CD4-positive, alpha-beta memory T cell (primary cell): ENCODE data around the gene ACTR3. TPM values are rescaled to one million over a fixed set of nuclear protein-coding genes. Genes with fewer than 3 reads are reported as not detected.

Experiments used
- CTCF ChIA-PET: fragments of 350-600 bp; sonication (Branson Sonifier 250); formaldehyde crosslinking; loops from one replicate; lab custom pipeline; 2021; ENCODE audit warnings: inconsistent platforms; ENCODE audit not compliant: partially characterized antibody; lab: Charles Lee
- POLR2A ChIA-PET: fragments of 350-600 bp; sonication (Branson Sonifier 250); formaldehyde crosslinking; loops from one replicate; lab custom pipeline; 2021; ENCODE audit not compliant: partially characterized antibody; lab: Charles Lee
- DNase-seq, 5 donors: peaks; one replicate each; pipeline versions ENCODE4 v3.0.0 to v3.0.0-alpha.2; 2020 to 2022; ENCODE audit warnings: mixed read lengths in 1 of 5
- H3K27ac ChIP-seq: one replicate; pipeline ENCODE4 v1.7.0; 2013; ENCODE audit warnings: low read depth, low read length
- H3K27me3 ChIP-seq: 2 replicates; pipeline ENCODE4 v1.7.0; 2013; ENCODE audit warnings: mild to moderate bottlenecking, low read length, moderate library complexity; ENCODE audit not compliant: insufficient read depth
- H3K36me3 ChIP-seq: 2 replicates; pipeline ENCODE4 v1.7.0; 2013; ENCODE audit warnings: mild to moderate bottlenecking, low read length, moderate library complexity; ENCODE audit not compliant: insufficient read depth
- H3K4me1 ChIP-seq: 2 replicates; pipeline ENCODE4 v1.7.0; 2013; ENCODE audit warnings: mild to moderate bottlenecking, low read length, moderate library complexity; ENCODE audit not compliant: insufficient read depth
- H3K4me3 ChIP-seq, 2 donors: one replicate each; pipeline ENCODE4 v1.7.0; 2013; ENCODE audit warnings: low read length in 2 of 2, mild to moderate bottlenecking in 1 of 2
- H3K9me3 ChIP-seq, 2 donors: one replicate each; pipeline ENCODE4 v1.7.0; 2013; ENCODE audit warnings: low read length in 2 of 2, control low read depth in 1 of 2; ENCODE audit not compliant: control insufficient read depth in 1 of 2
- H3K27ac Mint-ChIP-seq, 7 donors: one replicate each; pipeline ENCODE4 v1.8.0; 2020 to 2021; ENCODE audit warnings: mixed read lengths in 7 of 7, mild to moderate bottlenecking in 6 of 7, inconsistent platforms in 3 of 7, moderate library complexity in 3 of 7
- H3K27me3 Mint-ChIP-seq, 2 donors: one replicate each; pipeline ENCODE4 v1.8.0; 2020 to 2021; ENCODE audit warnings: mixed read lengths in 2 of 2
- H3K36me3 Mint-ChIP-seq, 2 donors: one replicate each; pipeline ENCODE4 v1.8.0; 2020 to 2021; ENCODE audit warnings: mixed read lengths in 2 of 2, inconsistent platforms in 1 of 2, mild to moderate bottlenecking in 1 of 2
- H3K4me1 Mint-ChIP-seq, 4 donors: one replicate each; pipeline ENCODE4 v1.8.0; 2020 to 2021; ENCODE audit warnings: mixed read lengths in 4 of 4, mild to moderate bottlenecking in 1 of 4
- H3K4me3 Mint-ChIP-seq, 8 donors: one replicate each; pipeline ENCODE4 v1.8.0; 2020 to 2021; ENCODE audit warnings: mixed read lengths in 8 of 8, mild to moderate bottlenecking in 7 of 8, moderate library complexity in 6 of 8, inconsistent platforms in 3 of 8
- H3K9me3 Mint-ChIP-seq, 8 donors: one replicate each; pipeline ENCODE4 v1.8.0; 2020 to 2021; ENCODE audit warnings: mixed read lengths in 8 of 8, mild to moderate bottlenecking in 5 of 8, inconsistent platforms in 3 of 8, moderate library complexity in 1 of 8
- intact Hi-C: fragments of 100-400 bp; cut with micrococcal nuclease; formaldehyde crosslinking; loops from one replicate; pipeline ENCODE4 v1.15.1; 2023
- polyA plus RNA-seq, 2 donors: library from polyadenylated mRNA; unstranded; fragments of 300-500 nt; fragmentation: Illumina TruSeq; gene quantifications; one replicate each; pipeline ENCODE4 v1.2.3, GENCODE V29; 2021
- total RNA-seq, 2 experiments: library from RNA; stranded (reverse); gene quantifications; one replicate each; pipeline ENCODE4 v1.2.3, GENCODE V29; 2021

Gene ACTR3
- total and polyA plus RNA-seq, 4 experiments from 2014 or later = 247 to 567 (median 396) TPM

- no peak for DNase-seq
- no peaks in the 10 kb centered on the region for H3K9me3 Mint-ChIP-seq
- no peaks in the 10 kb centered on the region for H3K27me3 Mint-ChIP-seq
- intact Hi-C loops = no loop called here
- H3K27me3 ChIP-seq = no peaks in the 10 kb centered on the region
- POLR2A ChIA-PET = interaction anchor here (0.7 kb wide), 1 partner anchor 207 kb away, joined by 3 read pairs; no protein-coding TSS in a partner anchor
- H3K4me1 ChIP-seq = no peaks in the 10 kb centered on the region
- no peak overlapping the region for H3K4me3 Mint-ChIP-seq
- H3K4me1 Mint-ChIP-seq = peaks cover 0 to 9% (median 5%) of the 10 kb centered on the region in 4 donors
- H3K36me3 ChIP-seq = peaks cover 5% of the 10 kb centered on the region
- CTCF ChIA-PET = no interaction called here
- no peaks in the 10 kb centered on the region for H3K9me3 ChIP-seq
- no peak overlapping the region for H3K27ac Mint-ChIP-seq
- peaks cover 8 to 30% of the 10 kb centered on the region in 2 donors for H3K36me3 Mint-ChIP-seq
- H3K4me3 ChIP-seq = no peak overlapping the region
- H3K27ac ChIP-seq = no peak overlapping the region
These were observed 74.1 kb downstream of the ACTR3 start for GRCh38 chr2:113963965-113964364.

- no peak overlapping the region for H3K4me3 ChIP-seq
These were observed 74.5 kb downstream of the ACTR3 start for GRCh38 chr2:113964436-113964835.

DNA sequence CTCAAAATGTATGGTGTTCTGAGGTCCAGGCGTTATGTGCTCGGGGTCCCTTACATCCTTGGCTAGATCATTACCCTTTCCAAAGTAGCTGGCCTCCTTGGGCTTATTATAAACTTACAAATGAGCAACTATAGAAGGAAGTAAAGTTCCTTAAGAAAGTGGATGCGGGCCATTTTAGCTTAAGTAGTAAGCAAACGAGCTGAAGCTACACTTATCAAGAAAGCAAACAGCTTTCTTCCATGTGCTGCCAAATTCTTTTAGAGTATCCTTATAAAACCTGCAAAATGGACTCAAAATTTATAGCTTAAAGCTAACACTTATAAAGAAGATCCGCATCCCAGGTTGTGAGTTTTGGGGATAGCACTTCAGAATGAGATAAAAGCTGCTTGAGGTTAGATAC lies 75.3 kb downstream of the ACTR3 start:
- Histone ChIP-seq H3K27me3 (no peaks in the 10 kb centered on the region), H3K4me1 (no peaks in the 10 kb centered on the region), H3K4me3 (no peak overlapping the region), H3K9me3 (no peaks in the 10 kb centered on the region), H3K27ac (no peak overlapping the region), H3K36me3 (peaks cover 5% of the 10 kb centered on the region)
- CTCF ChIA-PET = interaction anchor here (0.5 to 1.8 kb wide), 6 partner anchors 15 to 1462 kb away, joined by 3 to 6 read pairs (median 4); no protein-coding TSS in a partner anchor
- Mint-ChIP-seq H3K4me3 (no peak overlapping the region), H3K27ac (peak overlapping the region in 3 of 7 donors; percentile 24 to 56 (median 56)), H3K27me3 (no peaks in the 10 kb centered on the region), H3K4me1 (peaks cover 0 to 9% (median 5%) of the 10 kb centered on the region in 4 donors), H3K36me3 (peaks cover 3 to 18% of the 10 kb centered on the region in 2 donors), H3K9me3 (no peaks in the 10 kb centered on the region)
- POLR2A ChIA-PET = no interaction called here
- intact Hi-C loops = loop anchor here (5.0 kb wide), 1 partner anchor 208 kb away; the partner anchor contains the start of gene SLC35F5
- DNase-seq = no peak

More at GRCh38 chr2:113964436-113964835, 74.5 kb downstream of the ACTR3 start:
- ChIA-PET POLR2A (no interaction called here), CTCF (interaction anchor here (1.8 kb wide), 1 partner anchor 17 kb away, joined by 6 read pairs; no protein-coding TSS in a partner anchor)
- H3K27me3 Mint-ChIP-seq = no peaks in the 10 kb centered on the region
- peaks cover 0 to 9% (median 5%) of the 10 kb centered on the region in 4 donors for H3K4me1 Mint-ChIP-seq
- DNase-seq = no peak
- H3K4me1 ChIP-seq = no peaks in the 10 kb centered on the region
- peaks cover 5% of the 10 kb centered on the region for H3K36me3 ChIP-seq
- H3K27ac Mint-ChIP-seq = no peak overlapping the region
- H3K9me3 Mint-ChIP-seq = no peaks in the 10 kb centered on the region
- no peak overlapping the region for H3K27ac ChIP-seq
- H3K27me3 ChIP-seq = no peaks in the 10 kb centered on the region
- intact Hi-C loops = no loop called here
- H3K4me3 Mint-ChIP-seq = no peak overlapping the region
- peaks cover 5 to 26% of the 10 kb centered on the region in 2 donors for H3K36me3 Mint-ChIP-seq
- no peaks in the 10 kb centered on the region for H3K9me3 ChIP-seq

DNA sequence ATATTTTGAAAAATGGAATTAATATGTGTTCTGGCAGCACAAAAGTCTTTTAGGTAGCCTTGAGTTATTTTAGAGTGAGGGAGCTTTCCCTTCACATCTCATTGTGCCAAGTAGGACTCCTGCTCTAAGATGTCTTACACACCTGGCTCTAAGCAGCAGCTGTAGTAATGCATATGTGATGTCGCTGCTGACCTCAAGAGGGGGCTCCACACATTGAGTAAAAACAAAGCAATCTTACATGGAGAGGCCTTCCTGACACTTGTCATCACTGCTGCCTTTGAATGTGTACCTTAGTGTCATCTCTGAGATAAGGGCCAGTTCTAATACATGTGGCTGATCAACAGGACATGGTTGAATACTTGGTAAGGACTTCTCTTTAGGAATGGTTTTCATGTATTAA lies 75.8 kb downstream of the ACTR3 start:
- Histone ChIP-seq H3K27ac (no peak overlapping the region), H3K36me3 (peaks cover 2% of the 10 kb centered on the region), H3K9me3 (no peaks in the 10 kb centered on the region), H3K4me3 (no peak overlapping the region), H3K27me3 (no peaks in the 10 kb centered on the region), H3K4me1 (no peaks in the 10 kb centered on the region)
- ChIA-PET POLR2A (no interaction called here), CTCF (interaction anchor here (0.5 to 1.8 kb wide), 7 partner anchors 9 to 1462 kb away, joined by 3 to 6 read pairs (median 4); no protein-coding TSS in a partner anchor)
- DNase-seq = peak in 4 of 5 donors; percentile 13 to 27 (median 20)
- Mint-ChIP-seq H3K4me1 (peaks cover 0 to 9% (median 6%) of the 10 kb centered on the region in 4 donors), H3K36me3 (peaks cover 3 to 19% of the 10 kb centered on the region in 2 donors), H3K27ac (peak overlapping the region in 6 of 7 donors; percentile 7 to 56 (median 30)), H3K9me3 (no peaks in the 10 kb centered on the region), H3K4me3 (no peak overlapping the region), H3K27me3 (no peaks in the 10 kb centered on the region)
- intact Hi-C loops = loop anchor here (5.0 kb wide), 1 partner anchor 208 kb away; the partner anchor contains the start of gene SLC35F5

GRCh38 chr2:113966171-113966570 lies 76.3 kb downstream of the ACTR3 start:
- no peak for DNase-seq
- H3K27ac Mint-ChIP-seq = peak overlapping the region in 4 of 7 donors; percentile 10 to 56 (median 30)
- Histone ChIP-seq H3K4me3 (no peak overlapping the region), H3K36me3 (no peaks in the 10 kb centered on the region), H3K27ac (no peak overlapping the region), H3K9me3 (no peaks in the 10 kb centered on the region), H3K27me3 (no peaks in the 10 kb centered on the region), H3K4me1 (no peaks in the 10 kb centered on the region)
- intact Hi-C loops = loop anchor here (5.0 kb wide), 1 partner anchor 209 kb away; the partner anchor contains the start of gene SLC35F5
- H3K36me3 Mint-ChIP-seq = peaks cover 2 to 20% of the 10 kb centered on the region in 2 donors
- CTCF ChIA-PET = interaction anchor here (1.0 to 1.8 kb wide), 5 partner anchors 10 to 161 kb away, joined by 3 to 6 read pairs (median 3); no protein-coding TSS in a partner anchor
- POLR2A ChIA-PET = no interaction called here
- H3K27me3 Mint-ChIP-seq = no peaks in the 10 kb centered on the region
- peaks cover 0 to 10% (median 7%) of the 10 kb centered on the region in 4 donors for H3K4me1 Mint-ChIP-seq
- no peaks in the 10 kb centered on the region for H3K9me3 Mint-ChIP-seq
- no peak overlapping the region for H3K4me3 Mint-ChIP-seq

DNA sequence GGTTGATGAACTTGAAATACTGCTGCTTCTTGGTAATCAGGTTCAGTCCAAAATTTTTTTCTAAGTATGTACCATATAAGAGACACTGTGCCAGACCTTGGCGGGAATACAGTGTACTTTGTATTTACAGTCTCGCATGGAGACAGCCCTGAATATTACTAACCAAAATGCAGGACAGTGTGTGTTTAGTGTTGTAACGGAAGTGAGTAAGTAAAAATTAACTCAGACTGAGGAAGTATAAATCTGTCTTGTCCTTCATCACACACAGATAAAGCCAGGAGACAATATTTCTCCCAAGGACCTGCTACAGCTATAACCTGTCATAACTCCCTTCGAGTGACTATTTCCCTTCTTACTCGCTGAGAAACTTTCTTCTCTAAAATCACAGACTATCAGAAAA lies 76.9 kb downstream of the ACTR3 start:
- H3K4me3 Mint-ChIP-seq = no peak overlapping the region
- POLR2A ChIA-PET = no interaction called here
- H3K4me3 ChIP-seq = no peak overlapping the region
- peaks cover 3 to 16% (median 7%) of the 10 kb centered on the region in 4 donors for H3K4me1 Mint-ChIP-seq
- peak overlapping the region in 1 of 7 donors; percentile 29 for H3K27ac Mint-ChIP-seq
- intact Hi-C loops = loop anchor here (5.0 kb wide), 1 partner anchor 210 kb away; the partner anchor contains the start of gene SLC35F5
- no peaks in the 10 kb centered on the region for H3K27me3 Mint-ChIP-seq
- CTCF ChIA-PET = interaction anchor here (1.0 to 1.2 kb wide), 2 partner anchors 10 to 55 kb away, joined by 3 read pairs; no protein-coding TSS in a partner anchor
- peaks cover 5 to 19% of the 10 kb centered on the region in 2 donors for H3K36me3 Mint-ChIP-seq
- no peaks in the 10 kb centered on the region for H3K9me3 ChIP-seq
- peaks cover 4% of the 10 kb centered on the region for H3K36me3 ChIP-seq
- no peaks in the 10 kb centered on the region for H3K4me1 ChIP-seq
- H3K27ac ChIP-seq = no peak overlapping the region
- H3K27me3 ChIP-seq = no peaks in the 10 kb centered on the region
- no peaks in the 10 kb centered on the region for H3K9me3 Mint-ChIP-seq
- no peak for DNase-seq

- H3K27ac Mint-ChIP-seq = peak overlapping the region in 5 of 7 donors; percentile 23 to 44 (median 29)
These were observed 77.4 kb downstream of the ACTR3 start for GRCh38 chr2:113967272-113967671.

More at GRCh38 chr2:113967272-113967671, 77.4 kb downstream of the ACTR3 start:
- ChIA-PET CTCF (no interaction called here), POLR2A (no interaction called here)
- Histone ChIP-seq H3K36me3 (peaks cover 4% of the 10 kb centered on the region), H3K4me1 (no peaks in the 10 kb centered on the region), H3K4me3 (no peak overlapping the region), H3K27ac (no peak overlapping the region), H3K27me3 (no peaks in the 10 kb centered on the region), H3K9me3 (no peaks in the 10 kb centered on the region)
- Mint-ChIP-seq H3K27me3 (no peaks in the 10 kb centered on the region), H3K36me3 (peaks cover 8 to 23% of the 10 kb centered on the region in 2 donors), H3K9me3 (no peaks in the 10 kb centered on the region), H3K4me1 (peaks cover 5 to 21% (median 8%) of the 10 kb centered on the region in 4 donors), H3K4me3 (no peak overlapping the region)
- intact Hi-C loops = loop anchor here (5.0 kb wide), 1 partner anchor 210 kb away; the partner anchor contains the start of gene SLC35F5
- DNase-seq = no peak
